KOPT-K1 (cell line): ENCODE measurements around the gene NTRK1.

Experiments
- H3K27ac ChIP-seq: fragments of 200-600 bp; sonication (generic); 2 replicates; pipeline ENCODE4 v1.5.1; 2016; ENCODE audit warnings: antibody characterized with exemption, mild to moderate bottlenecking, low read depth, low read length; ENCODE audit not compliant: poor library complexity, severe bottlenecking
- H3K36me3 ChIP-seq: fragments of 200-600 bp; sonication (generic); 2 replicates; pipeline ENCODE4 v1.5.1; 2017; ENCODE audit warnings: antibody characterized with exemption, mild to moderate bottlenecking, low read length, moderate library complexity; ENCODE audit not compliant: insufficient read depth
- H3K9me3 ChIP-seq: fragments of 200-600 bp; sonication (generic); 2 replicates; pipeline ENCODE4 v1.5.1; 2017; ENCODE audit warnings: antibody characterized with exemption, low read length, mild to moderate bottlenecking; ENCODE audit not compliant: insufficient read depth, poor library complexity, severe bottlenecking

The NTRK1 gene

DNA sequence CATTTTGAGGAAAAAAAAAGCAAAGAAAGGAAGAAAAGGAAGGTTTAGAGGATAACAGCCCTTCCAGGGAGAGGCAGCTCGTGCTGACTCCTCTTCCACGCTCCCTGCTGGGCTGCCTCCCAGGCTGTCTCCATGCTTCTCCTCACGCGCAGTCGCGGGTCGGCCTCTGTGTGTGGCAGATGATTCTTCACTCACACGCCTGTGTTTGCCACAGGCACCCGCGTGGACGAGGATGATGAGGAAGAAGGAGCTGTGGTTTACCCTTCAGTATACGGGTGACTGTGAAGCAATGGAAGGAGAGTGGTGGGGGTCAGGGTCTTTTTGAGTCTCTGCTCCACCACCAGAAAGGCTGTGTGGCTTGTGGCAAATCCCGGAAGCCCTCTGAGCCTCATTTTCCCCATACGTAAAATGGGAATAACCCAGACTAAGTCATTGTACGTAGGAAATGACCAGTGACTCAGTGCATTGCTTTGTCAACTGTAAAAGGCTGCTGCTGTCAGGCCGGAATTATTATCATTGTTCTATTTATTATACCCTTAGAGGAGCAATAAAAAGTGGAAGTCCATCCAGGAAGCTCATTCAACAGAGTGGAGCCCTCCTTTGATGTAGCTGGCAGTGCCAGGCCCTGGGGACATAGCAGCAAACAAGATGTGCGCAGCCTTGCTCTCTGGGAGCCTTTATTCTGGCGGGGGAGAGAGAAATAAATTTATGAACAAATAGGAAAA lies 32.1 kb upstream of the NTRK1 start:
- Histone ChIP-seq H3K27ac (no peak overlapping the region), H3K9me3 (no peaks in the 10 kb centered on the region), H3K36me3 (no peaks in the 10 kb centered on the region)

DNA sequence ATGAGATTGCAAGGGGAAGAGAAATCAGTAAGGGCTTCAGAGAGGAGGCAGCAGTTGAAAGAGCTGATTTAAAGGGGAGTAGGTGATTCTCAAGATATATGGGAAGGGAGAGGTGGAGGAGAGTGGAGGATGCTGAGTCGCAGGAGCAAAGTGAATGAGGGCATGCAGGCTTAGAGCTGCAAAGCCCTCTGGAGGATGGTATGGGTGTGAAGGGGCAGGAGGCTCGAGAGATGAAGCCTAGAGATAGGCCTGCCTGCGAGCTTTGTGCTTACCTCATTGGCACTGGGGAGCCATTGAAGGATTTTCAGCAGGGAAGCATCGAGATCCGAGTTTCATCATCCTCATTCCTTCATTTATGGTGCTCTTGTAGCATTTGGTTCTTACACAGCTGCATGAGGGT lies 28.2 kb upstream of the NTRK1 start:
- Histone ChIP-seq H3K9me3 (no peaks in the 10 kb centered on the region), H3K36me3 (no peaks in the 10 kb centered on the region), H3K27ac (no peak overlapping the region)

DNA sequence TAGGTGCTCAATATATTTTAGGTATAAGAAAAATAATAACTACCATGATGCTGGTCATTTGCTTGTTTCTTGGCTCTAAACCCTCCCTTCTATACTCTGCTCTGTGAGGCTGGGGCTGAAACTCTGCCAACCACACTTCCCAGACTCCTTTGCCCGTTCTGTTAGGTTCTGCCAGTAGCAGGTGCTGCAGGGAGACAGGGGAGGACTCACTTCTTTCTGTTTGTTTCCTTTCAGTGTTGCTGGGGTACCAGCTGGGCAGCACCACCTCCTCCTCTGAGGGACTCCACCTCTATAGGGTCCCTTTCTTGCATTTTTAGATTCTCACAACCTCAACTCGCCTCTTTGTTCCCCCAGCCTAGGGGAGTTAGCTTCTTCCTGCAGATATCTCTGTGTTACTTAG lies 27.1 kb upstream of the NTRK1 start:
- Histone ChIP-seq H3K9me3 (no peaks in the 10 kb centered on the region), H3K27ac (no peak overlapping the region), H3K36me3 (no peaks in the 10 kb centered on the region)

DNA sequence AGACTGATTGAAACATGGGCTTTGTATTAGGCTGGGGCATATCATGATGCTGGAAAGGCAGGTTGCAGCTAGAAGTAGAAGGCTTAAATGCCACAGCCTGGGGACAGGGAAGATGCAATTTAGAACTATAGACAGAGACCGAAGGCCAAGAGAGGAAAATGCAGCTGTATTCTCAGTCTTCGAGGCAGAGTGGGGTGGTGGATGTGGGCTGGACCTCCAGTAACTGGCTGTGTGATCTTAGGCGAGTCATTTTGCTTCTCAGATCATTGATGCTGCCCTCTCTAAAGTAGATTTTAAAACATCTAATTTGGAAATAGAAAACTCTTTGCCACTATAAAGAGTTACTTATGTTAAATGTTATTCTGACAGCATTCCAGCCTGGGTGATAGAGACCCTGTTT lies 26.3 kb upstream of the NTRK1 start:
- Histone ChIP-seq H3K36me3 (no peaks in the 10 kb centered on the region), H3K27ac (no peak overlapping the region), H3K9me3 (no peaks in the 10 kb centered on the region)

DNA sequence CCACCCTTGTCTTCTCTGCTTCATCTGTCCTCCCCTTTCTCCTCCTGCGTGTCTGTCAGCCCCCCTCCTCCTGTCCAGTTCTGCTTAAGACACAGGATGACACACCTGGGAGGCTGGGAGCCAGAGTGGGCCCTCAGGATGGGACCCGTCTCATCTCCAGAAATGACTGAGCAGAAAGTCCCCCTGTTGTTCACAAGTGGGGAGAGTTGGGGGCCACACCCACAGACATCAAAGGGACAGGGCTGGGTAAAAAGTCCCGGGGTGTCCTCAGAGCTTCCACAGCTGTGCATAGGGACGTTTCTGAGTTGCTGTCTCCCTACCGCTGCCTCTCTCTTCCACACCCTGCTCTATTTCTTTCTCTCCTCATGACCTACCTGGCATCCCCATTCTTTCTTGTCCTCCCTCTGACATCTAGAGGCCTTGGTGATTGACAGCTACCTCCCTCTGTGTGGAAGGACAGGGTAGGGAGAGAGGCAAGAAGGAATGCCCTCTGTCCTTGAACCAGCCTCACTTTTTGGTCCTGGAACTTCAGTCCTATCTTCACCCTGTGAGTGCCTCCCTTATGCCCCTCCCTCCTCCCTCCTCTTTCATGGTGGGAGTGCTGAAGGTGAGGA lies 24.5 kb upstream of the NTRK1 start:
- H3K36me3 ChIP-seq: no peaks in the 10 kb centered on the region
- no peaks in the 10 kb centered on the region for H3K9me3 ChIP-seq
- H3K27ac ChIP-seq: no peak overlapping the region

DNA sequence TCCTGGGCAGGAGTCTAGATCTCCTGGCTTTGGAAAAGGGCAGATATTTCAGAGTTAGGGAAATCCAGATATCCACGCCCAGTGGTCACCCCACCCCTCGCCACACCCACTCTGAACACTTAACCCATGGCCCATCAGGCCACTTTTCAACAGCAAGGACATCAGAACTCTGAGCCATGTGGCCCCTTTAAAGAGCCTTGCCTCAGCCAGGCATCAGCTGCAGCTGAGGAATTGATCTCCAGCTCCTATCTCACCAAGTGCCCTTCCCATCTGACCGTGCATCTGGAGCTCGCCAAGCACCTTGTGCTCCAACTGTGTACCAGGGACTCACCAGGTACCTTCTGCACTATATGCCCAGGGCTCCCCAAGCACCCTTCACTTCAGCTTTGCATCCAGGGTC lies 23.8 kb upstream of the NTRK1 start:
- Histone ChIP-seq H3K36me3 (no peaks in the 10 kb centered on the region), H3K9me3 (no peaks in the 10 kb centered on the region), H3K27ac (no peak overlapping the region)

DNA sequence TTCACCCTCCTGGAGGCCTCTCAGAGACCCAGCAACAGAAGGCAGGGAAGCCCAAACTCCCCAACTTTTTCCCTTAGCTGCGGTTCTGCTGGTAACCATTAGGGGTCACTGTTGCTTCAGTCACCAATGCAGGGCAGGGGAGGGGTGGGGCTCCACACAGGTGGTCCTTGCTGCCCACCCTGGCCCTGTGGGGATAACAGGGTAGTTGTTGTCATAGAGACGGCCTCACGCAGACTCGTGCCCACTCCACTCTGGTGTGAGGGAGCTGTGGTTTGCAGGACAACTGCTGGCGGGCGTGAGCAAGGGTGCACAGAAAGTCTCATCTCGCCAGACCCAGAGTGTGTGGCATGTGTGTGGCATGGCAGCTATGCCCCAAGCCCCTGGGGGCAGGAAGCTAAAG lies 21.7 kb upstream of the NTRK1 start:
- no peaks in the 10 kb centered on the region for H3K9me3 ChIP-seq
- H3K27ac ChIP-seq: no peak overlapping the region
- H3K36me3 ChIP-seq: no peaks in the 10 kb centered on the region

DNA sequence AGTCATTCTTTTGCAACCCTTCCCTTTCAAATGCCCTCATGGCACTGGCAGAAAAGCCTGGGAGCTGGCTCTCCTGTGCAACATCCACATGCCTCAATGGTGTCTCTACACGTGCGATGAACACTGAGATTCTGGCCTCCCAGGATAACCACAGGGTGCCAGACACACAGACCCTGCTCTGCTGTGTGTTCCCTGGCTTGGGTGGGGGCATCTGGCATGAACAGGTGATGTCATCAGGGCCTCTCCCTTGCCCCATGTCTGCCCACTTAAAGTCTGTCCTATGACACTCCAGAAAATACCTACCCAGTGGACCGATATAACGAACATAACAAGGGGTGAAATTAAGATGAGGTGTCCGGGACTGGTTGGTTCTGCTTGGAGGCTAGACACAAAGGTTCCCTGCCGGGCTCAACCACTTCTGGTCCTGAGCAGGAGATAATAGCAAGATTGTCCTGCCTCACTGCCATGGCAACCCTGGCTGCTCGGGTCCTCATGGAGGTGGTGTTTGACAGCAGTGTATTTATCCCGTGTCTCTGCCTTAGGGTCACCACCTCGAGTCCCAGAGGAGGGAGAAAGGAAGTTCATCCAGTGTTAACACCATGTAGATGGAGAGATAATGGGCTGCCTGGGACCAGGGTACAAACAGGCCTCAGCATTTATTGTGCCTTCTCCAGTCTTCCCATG lies 21.1 kb upstream of the NTRK1 start:
- Histone ChIP-seq H3K9me3 (no peaks in the 10 kb centered on the region), H3K36me3 (no peaks in the 10 kb centered on the region), H3K27ac (no peak overlapping the region)

DNA sequence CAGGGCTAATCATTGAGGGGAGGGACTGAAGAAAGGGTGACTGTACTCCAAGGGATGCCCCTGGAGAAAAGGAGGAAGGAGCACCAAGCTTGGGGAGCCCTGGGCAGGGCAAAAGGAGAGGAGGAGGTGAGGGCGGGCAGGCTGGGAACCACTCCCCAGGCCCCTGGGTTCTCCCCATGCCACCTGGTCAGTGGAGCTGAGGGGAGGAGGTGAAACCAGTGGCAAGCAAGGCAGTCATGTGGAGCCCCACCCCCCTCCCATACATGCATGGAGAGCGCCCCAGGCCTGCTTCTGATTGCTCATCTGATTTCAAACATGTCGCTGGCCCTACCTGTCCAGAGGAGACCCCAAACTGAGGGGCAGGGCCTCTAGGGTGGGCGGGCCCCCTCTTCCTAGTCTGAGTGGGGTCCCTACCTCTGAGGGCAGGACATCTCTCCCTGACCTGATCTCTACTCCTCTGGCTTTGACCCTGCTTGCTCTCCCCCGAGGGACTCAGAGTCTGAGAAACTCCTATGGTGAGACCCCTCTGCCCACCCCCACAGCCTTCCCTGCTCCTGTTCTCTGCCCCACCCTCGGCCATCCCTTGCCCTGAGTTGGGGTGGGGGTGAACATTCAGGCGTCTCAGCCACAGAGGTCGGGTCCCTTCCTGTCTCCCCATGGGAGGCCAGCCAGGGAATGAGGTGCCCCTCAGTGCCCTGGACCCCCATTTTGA lies 20.3 kb upstream of the NTRK1 start:
- Histone ChIP-seq H3K27ac (no peak overlapping the region), H3K9me3 (no peaks in the 10 kb centered on the region)

DNA sequence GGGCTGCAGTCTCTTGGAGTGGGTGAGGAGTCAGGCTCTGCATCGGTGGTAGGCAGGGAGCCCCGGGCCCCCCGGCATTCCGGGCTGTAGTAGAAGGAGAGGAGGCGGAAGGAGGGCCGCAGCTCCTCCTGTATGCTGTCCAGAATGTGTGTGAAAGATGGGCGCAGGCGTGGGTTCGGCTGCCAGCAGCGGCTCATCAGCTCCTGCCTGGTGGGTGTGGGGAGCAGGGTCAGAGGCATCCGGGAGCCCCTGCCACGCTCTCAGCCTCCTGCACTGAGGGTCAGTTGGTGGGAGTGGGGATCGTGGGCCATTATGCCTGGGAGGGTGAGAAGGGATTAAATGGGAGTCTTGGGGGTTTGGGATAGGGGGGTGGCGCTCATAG lies 19.8 kb upstream of the NTRK1 start:
- no peaks in the 10 kb centered on the region for H3K36me3 ChIP-seq
- no peaks in the 10 kb centered on the region for H3K9me3 ChIP-seq
- H3K27ac ChIP-seq: no peak overlapping the region

More for the DNA sequence above, 20.3 kb upstream of the NTRK1 start:
- no peaks in the 10 kb centered on the region for H3K36me3 ChIP-seq

DNA sequence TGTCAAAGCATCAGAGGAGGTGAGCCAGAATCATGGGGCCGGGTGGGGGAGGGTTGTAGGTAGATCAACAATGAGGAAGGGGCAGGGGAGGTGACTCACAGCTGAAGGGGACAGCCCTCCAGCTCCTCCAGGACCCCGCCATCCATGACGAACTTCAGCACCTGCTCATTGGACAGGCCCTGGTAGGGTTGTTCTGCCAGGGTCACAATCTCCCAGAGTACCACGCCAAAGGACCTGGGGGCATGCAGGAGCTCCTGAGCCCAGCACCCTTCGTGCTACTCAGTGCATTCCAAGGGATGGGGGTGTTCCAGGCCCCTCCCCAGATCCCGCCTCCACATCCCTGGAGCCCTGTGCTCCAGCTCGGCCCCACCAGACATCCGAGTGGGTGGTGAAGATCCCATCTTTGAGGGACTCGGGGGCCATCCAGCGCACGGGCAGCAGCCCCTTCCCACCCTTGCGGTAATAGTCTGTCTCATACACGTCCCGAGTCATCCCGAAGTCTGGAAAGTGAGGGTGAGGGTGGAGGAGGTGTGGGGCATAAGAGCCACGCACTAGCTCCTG lies 19.3 kb upstream of the NTRK1 start:
- Histone ChIP-seq H3K36me3 (no peaks in the 10 kb centered on the region), H3K9me3 (no peaks in the 10 kb centered on the region)

DNA sequence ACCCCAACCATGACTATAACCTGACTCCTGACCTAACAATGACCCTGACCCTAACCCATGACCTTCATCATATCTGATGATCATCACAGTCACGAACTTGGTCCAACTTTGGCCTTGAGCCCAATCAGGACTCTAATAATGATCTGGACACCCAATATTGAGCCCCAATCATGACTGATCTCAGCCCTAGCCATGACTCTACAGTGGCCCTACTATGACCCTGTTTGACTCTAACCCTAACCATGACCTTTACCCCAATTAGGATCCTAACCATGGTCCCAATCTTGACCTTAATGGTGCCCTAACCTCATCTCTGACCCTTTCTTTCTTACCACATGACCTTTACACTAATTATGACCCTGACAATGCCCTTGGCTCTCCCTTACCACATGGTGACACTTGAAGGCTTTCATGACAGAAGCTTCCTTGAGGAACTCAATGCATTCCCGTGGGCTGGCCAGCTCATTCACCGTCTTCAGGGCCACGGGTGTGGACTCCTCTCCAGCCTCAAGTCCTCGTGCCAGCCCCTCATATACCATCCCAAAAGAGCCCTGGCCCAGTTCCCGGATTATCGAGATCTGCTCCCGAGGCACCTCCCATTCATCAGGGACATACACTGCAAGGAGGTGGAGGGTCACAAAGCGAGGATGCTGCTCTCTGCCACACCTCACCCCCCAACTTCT lies 17.9 kb upstream of the NTRK1 start:
- Histone ChIP-seq H3K9me3 (no peaks in the 10 kb centered on the region), H3K36me3 (no peaks in the 10 kb centered on the region), H3K27ac (no peak overlapping the region)

More for the DNA sequence above, 19.3 kb upstream of the NTRK1 start:
- H3K27ac ChIP-seq: no peak overlapping the region

DNA sequence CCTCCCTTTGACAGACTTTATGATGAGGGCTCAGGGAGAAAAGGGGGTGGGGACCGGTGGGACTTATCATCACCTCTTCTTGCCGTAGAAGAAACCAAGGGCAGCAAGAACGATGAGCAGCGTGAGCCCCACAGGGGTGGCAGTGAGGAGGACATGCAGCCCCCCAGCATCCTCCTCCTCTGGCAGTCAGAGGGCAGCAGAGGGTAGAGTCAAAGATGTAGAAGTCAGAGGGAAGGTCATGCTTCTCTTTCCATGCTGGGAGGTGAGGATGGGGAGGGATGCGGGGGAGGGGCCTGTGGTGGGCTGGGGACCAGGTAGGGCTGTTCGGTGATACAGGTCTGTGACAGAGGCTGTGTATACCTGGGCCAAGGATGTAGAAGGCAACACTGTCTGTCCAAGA lies 16.6 kb upstream of the NTRK1 start:
- Histone ChIP-seq H3K9me3 (no peaks in the 10 kb centered on the region), H3K27ac (no peak overlapping the region), H3K36me3 (no peaks in the 10 kb centered on the region)

DNA sequence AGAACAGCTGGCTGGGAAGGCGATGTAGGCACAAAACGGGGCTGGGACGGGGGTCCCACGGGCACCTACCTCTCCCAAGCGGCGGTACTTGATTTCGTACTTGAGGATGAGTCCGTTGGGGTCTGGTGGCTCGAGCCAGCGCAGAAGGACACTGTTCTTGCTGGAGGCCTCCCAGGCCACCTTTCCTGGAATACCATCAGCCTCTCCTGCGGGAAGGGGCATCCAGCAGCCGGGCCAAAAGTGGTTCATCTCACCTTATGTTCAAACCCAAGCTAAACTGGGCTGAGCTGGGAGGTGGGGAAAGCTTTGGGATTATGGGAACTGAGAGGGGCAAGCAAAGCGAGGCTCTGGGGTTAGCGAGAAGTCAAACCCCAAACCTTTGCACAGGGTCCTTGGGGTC lies 16.0 kb upstream of the NTRK1 start:
- Histone ChIP-seq H3K9me3 (no peaks in the 10 kb centered on the region), H3K27ac (no peak overlapping the region), H3K36me3 (no peaks in the 10 kb centered on the region)
